H1 (cell line): ENCODE measurements around the gene ZNF618. TPM values are rescaled to one million over a fixed set of nuclear protein-coding genes. Genes with fewer than 3 reads are reported as not detected.
A peak's percentile ranks its signal among the peaks of the same experiment; 100 is the strongest.

Experiments
- CTCF ChIA-PET: fragments of 300-600 bp; sonication (Branson Sonifier 250); formaldehyde crosslinking; loops from one replicate; lab custom pipeline; 2021; ENCODE audit not compliant: partially characterized antibody; lab: Charles Lee
- POLR2A ChIA-PET: fragments of 300-600 bp; sonication (Branson Sonifier 250); formaldehyde crosslinking; loops from one replicate; lab custom pipeline; 2021; ENCODE audit warnings: inconsistent platforms; ENCODE audit not compliant: partially characterized antibody; lab: Charles Lee
- DNase-seq, 2 experiments: peaks; one replicate each; pipeline versions ENCODE4 v3.0.0 to v3.0.0-alpha.2; 2010 to 2022; ENCODE audit warnings: low spot score in 2 of 2, low read depth in 1 of 2, mixed read lengths in 1 of 2
- FAIRE-seq: peaks from 2 replicates; lab custom pipeline; 2011; peaks lifted over from hg19 to GRCh38; lab: Jason Lieb, UNC
- H2AFZ ChIP-seq: 2 replicates; pipeline ENCODE4 v1.8.1; 2012; ENCODE audit warnings: low read length, inconsistent platforms
- H2AK5ac ChIP-seq: 2 replicates; pipeline ENCODE4 v1.6.1; 2013; ENCODE audit warnings: low read depth, low read length
- H2BK120ac ChIP-seq: replicated peaks from 2 replicates; pipeline ENCODE3; 2013; ENCODE audit warnings: low read depth, low read length, inconsistent platforms
- H2BK12ac ChIP-seq: 2 replicates; pipeline ENCODE4 v1.6.1; 2013; ENCODE audit warnings: low read depth, low read length
- H2BK15ac ChIP-seq: 2 replicates; pipeline ENCODE4 v1.6.1; 2013; ENCODE audit warnings: low read length
- H2BK20ac ChIP-seq: 2 replicates; pipeline ENCODE4 v1.6.1; 2013; ENCODE audit warnings: low read length
- H2BK5ac ChIP-seq: 2 replicates; pipeline ENCODE4 v1.6.1; 2013; ENCODE audit warnings: low read depth, low read length
- H3K14ac ChIP-seq: 2 replicates; pipeline ENCODE4 v1.6.1; 2013; ENCODE audit warnings: inconsistent platforms; ENCODE audit not compliant: insufficient read length
- H3K18ac ChIP-seq: 2 replicates; pipeline ENCODE4 v1.6.1; 2013; ENCODE audit warnings: low read length; ENCODE audit errors: extremely low read depth
- H3K23ac ChIP-seq: 2 replicates; pipeline ENCODE4 v1.6.1; 2013; ENCODE audit warnings: inconsistent platforms; ENCODE audit not compliant: insufficient read length
- H3K23me2 ChIP-seq: 2 replicates; pipeline ENCODE4 v1.6.1; 2013; ENCODE audit warnings: low read depth, low read length
- H3K27ac ChIP-seq: 2 replicates; pipeline ENCODE4 v1.6.1; 2011; ENCODE audit warnings: low read depth, low read length, inconsistent platforms
- H3K27me3 ChIP-seq, 4 experiments: replicated peaks in 1 of 4; 1 replicate in 1 of 4; 2 replicates in 3 of 4; pipeline versions ENCODE4 v1.6.1 to v1.8.1; 2011 to 2013; ENCODE audit warnings: low read length in 3 of 4, mild to moderate bottlenecking in 3 of 4, inconsistent platforms in 2 of 4, mixed read lengths in 2 of 4, moderate library complexity in 1 of 4; ENCODE audit not compliant: control insufficient read depth in 3 of 4, insufficient read depth in 3 of 4; ENCODE audit errors: extremely low read depth in 1 of 4
- H3K36me3 ChIP-seq, 4 experiments: 2 replicates each; pipeline versions ENCODE4 v1.6.1 to v1.8.1; 2011 to 2013; ENCODE audit warnings: mild to moderate bottlenecking in 4 of 4, low read length in 3 of 4, moderate library complexity in 2 of 4, control low read depth in 1 of 4, inconsistent platforms in 1 of 4; ENCODE audit not compliant: insufficient read depth in 4 of 4, control insufficient read depth in 2 of 4
- H3K4ac ChIP-seq: replicated peaks from 2 replicates; pipeline ENCODE3; 2013; ENCODE audit warnings: low read length, low read depth, mixed read lengths, inconsistent platforms; ENCODE audit not compliant: insufficient read length
- H3K4me1 ChIP-seq, 4 experiments: replicated peaks in 1 of 4; 1 replicate in 1 of 4; 2 replicates in 3 of 4; pipeline versions ENCODE4 v1.6.1 to v1.8.1; 2011 to 2013; ENCODE audit warnings: low read length in 3 of 4, inconsistent platforms in 2 of 4, mixed read lengths in 1 of 4; ENCODE audit not compliant: insufficient read depth in 4 of 4, control insufficient read depth in 3 of 4
- H3K4me2 ChIP-seq, 2 experiments: 2 replicates each; pipeline versions ENCODE4 v1.6.1 to v1.8.1; 2011 to 2013; ENCODE audit warnings: low read depth in 2 of 2, low read length in 2 of 2, control low read depth in 1 of 2, inconsistent platforms in 1 of 2, mild to moderate bottlenecking in 1 of 2; ENCODE audit not compliant: insufficient read depth in 1 of 2
- H3K4me3 ChIP-seq, 4 experiments: fragments of 200-600, 300-600 bp in 1 of 4; sonication (generic), shearing (Covaris generic), sonication (Bioruptor Twin) in 1 of 4; 2 replicates each; pipeline versions ENCODE4 v1.5.1 to v1.8.1; 2011 to 2016; ENCODE audit warnings: low read length in 4 of 4, low read depth in 3 of 4, control low read depth in 2 of 4, inconsistent platforms in 2 of 4, mild to moderate bottlenecking in 2 of 4, mixed read lengths in 1 of 4, moderate library complexity in 1 of 4; ENCODE audit not compliant: insufficient read depth in 2 of 4; ENCODE audit errors: extremely low read depth in 1 of 4
- H3K56ac ChIP-seq: replicated peaks from 2 replicates; pipeline ENCODE3; 2013; ENCODE audit warnings: low read depth, mild to moderate bottlenecking, mixed read lengths, low read length, inconsistent platforms; ENCODE audit not compliant: insufficient read length
- H3K79me1 ChIP-seq: 2 replicates; pipeline ENCODE4 v1.6.1; 2013; ENCODE audit warnings: low read depth, low read length, control low read depth
- H3K79me2 ChIP-seq, 2 experiments: 2 replicates each; pipeline versions ENCODE4 v1.6.1 to v1.8.1; 2012 to 2013; ENCODE audit warnings: low read length in 2 of 2, mild to moderate bottlenecking in 2 of 2, inconsistent platforms in 1 of 2; ENCODE audit not compliant: insufficient read depth in 2 of 2, control insufficient read depth in 1 of 2
- H3K9ac ChIP-seq, 4 experiments: replicated peaks in 1 of 4; 1 replicate in 1 of 4; 2 replicates in 3 of 4; pipeline versions ENCODE4 v1.6.1 to v1.8.1; 2011 to 2013; ENCODE audit warnings: low read depth in 3 of 4, low read length in 3 of 4, control low read depth in 2 of 4, mild to moderate bottlenecking in 2 of 4, moderate library complexity in 2 of 4, inconsistent platforms in 1 of 4; ENCODE audit errors: extremely low read depth in 1 of 4
- H3K9me3 ChIP-seq, 2 experiments: 2 replicates each; pipeline versions ENCODE4 v1.6.1 to v1.8.1; 2012 to 2013; ENCODE audit warnings: mild to moderate bottlenecking in 2 of 2, moderate library complexity in 2 of 2, control low read depth in 1 of 2, inconsistent platforms in 1 of 2, low read depth in 1 of 2, low read length in 1 of 2, mixed read lengths in 1 of 2; ENCODE audit not compliant: insufficient read depth in 2 of 2
- H4K20me1 ChIP-seq, 2 experiments: replicated peaks in 1 of 2; 2 replicates each; pipeline versions ENCODE3 to v1.8.1; 2011 to 2013; ENCODE audit warnings: inconsistent platforms in 2 of 2, low read length in 2 of 2, mild to moderate bottlenecking in 1 of 2; ENCODE audit not compliant: insufficient read depth in 2 of 2, control insufficient read depth in 1 of 2
- H4K5ac ChIP-seq: 2 replicates; pipeline ENCODE4 v1.6.1; 2013; ENCODE audit warnings: low read length, low read depth, mixed read lengths, inconsistent platforms; ENCODE audit not compliant: insufficient read length
- H4K8ac ChIP-seq: 2 replicates; pipeline ENCODE4 v1.8.0; 2013; ENCODE audit warnings: mild to moderate bottlenecking, moderate library complexity, low read length, inconsistent platforms; ENCODE audit not compliant: insufficient read depth; ENCODE audit errors: extremely low read depth
- H4K91ac ChIP-seq: replicated peaks from 2 replicates; pipeline ENCODE3; 2013; ENCODE audit warnings: low read length, mixed read lengths, inconsistent platforms; ENCODE audit not compliant: insufficient read length
- BACH1 ChIP-seq: IDR thresholded peaks from 2 replicates; pipeline ENCODE4 v1.6.1; 2012; ENCODE audit warnings: low read length, improper control_type of control experiment
- BRCA1 ChIP-seq: IDR thresholded peaks from 2 replicates; pipeline ENCODE4 v1.6.1; 2012; ENCODE audit warnings: low read depth, low read length, improper control_type of control experiment
- CTBP2 ChIP-seq: IDR thresholded peaks from 2 replicates; pipeline ENCODE4 v1.7.0; 2011; ENCODE audit warnings: borderline replicate concordance, mild to moderate bottlenecking, moderate library complexity, mixed read lengths, low read length; ENCODE audit not compliant: insufficient read depth, insufficient read length
- HDAC6 ChIP-seq: IDR thresholded peaks from one replicate; pipeline ENCODE4 v1.7.1; 2012; ENCODE audit warnings: low read depth, mild to moderate bottlenecking, inconsistent platforms, low read length, moderate library complexity
- JUN ChIP-seq: IDR thresholded peaks from 2 replicates; pipeline ENCODE4 v1.6.1; 2011; ENCODE audit warnings: low read depth, mild to moderate bottlenecking, improper control_type of control experiment, low read length
- NANOG ChIP-seq: IDR thresholded peaks from 2 replicates; pipeline ENCODE4 v1.6.1; 2011; ENCODE audit warnings: low read length, low read depth, mild to moderate bottlenecking, inconsistent platforms; ENCODE audit not compliant: insufficient read depth, poor library complexity, severe bottlenecking
- PHF8 ChIP-seq: fragments of 200-600 bp; sonication (generic); conservative IDR thresholded peaks from 2 replicates; pipeline ENCODE4 v1.7.1; 2012; ENCODE audit warnings: low read depth, mild to moderate bottlenecking, inconsistent platforms, low read length, moderate library complexity
- RBBP5 ChIP-seq: IDR thresholded peaks from 2 replicates; pipeline ENCODE4 v1.7.1; 2012; ENCODE audit warnings: low read depth, mild to moderate bottlenecking, inconsistent platforms, low read length, moderate library complexity, borderline replicate concordance
- SIX5 ChIP-seq: IDR thresholded peaks from 2 replicates; pipeline ENCODE4 v1.6.1; 2011; ENCODE audit warnings: mild to moderate bottlenecking, low read depth, low read length
- SRF ChIP-seq: IDR thresholded peaks from 2 replicates; pipeline ENCODE4 v1.6.1; 2011; ENCODE audit warnings: mild to moderate bottlenecking, low read depth, low read length, moderate library complexity
- TAF1 ChIP-seq: IDR thresholded peaks from 2 replicates; pipeline ENCODE4 v1.6.1; 2011; ENCODE audit warnings: mild to moderate bottlenecking, low read depth, low read length
- TCF12 ChIP-seq: IDR thresholded peaks from 2 replicates; pipeline ENCODE4 v1.6.1; 2011; ENCODE audit warnings: low read depth, mild to moderate bottlenecking, low read length
- YY1 ChIP-seq: IDR thresholded peaks from 2 replicates; pipeline ENCODE4 v1.6.1; 2011; ENCODE audit warnings: low read depth, mild to moderate bottlenecking, low read length
- WGBS, 2 experiments: shearing (Covaris generic) in 1 of 2; methylation state at CpG; one replicate each; pipeline versions ENCODE4 v1.1.6 to v1.1.7; 2013 to 2015; ENCODE audit warnings: low lambda C conversion rate in 2 of 2, mixed read lengths in 2 of 2, inconsistent platforms in 1 of 2, low coverage in 1 of 2, missing lambda C conversion rate in 1 of 2; ENCODE audit not compliant: insufficient replicate concordance in 2 of 2, insufficient coverage in 1 of 2, insufficient read length in 1 of 2; ENCODE audit errors: extremely low coverage in 1 of 2, missing lambda C conversion rate in 1 of 2; 5-methylcytosine and 5-hydroxymethylcytosine counted together
- polyA plus RNA-seq, 7 experiments: library from polyadenylated mRNA; depleted of rRNA in 3 of 7; stranded (reverse) in 5 of 7; unstranded in 2 of 7; fragments of >200 nt in 5 of 7; fragments of 200-250 nt in 2 of 7; gene quantifications; 1 replicate in 5 of 7; 2 replicates in 1 of 7; 4 replicates in 1 of 7; pipeline versions ENCODE4 v1.2.1 to v1.2.3, GENCODE V29; 2011 to 2013; ENCODE audit warnings: missing spikeins in 2 of 7, mixed read lengths in 2 of 7
- total RNA-seq: library from RNA; stranded (reverse); fragmentation: NEBNext Ultra II Directional; extraction: Animal tissue kit (Norgen Biotek cat#: 25700); gene quantifications from 2 replicates; pipeline ENCODE4 v1.2.1, GENCODE V29; 2021

The ZNF618 gene
- total and polyA plus RNA-seq, 2 of the 8 experiments (the other 6 are each of a cell fraction or from before 2014, with no cell fraction given), result 9.6 to 28.5 TPM

DNA sequence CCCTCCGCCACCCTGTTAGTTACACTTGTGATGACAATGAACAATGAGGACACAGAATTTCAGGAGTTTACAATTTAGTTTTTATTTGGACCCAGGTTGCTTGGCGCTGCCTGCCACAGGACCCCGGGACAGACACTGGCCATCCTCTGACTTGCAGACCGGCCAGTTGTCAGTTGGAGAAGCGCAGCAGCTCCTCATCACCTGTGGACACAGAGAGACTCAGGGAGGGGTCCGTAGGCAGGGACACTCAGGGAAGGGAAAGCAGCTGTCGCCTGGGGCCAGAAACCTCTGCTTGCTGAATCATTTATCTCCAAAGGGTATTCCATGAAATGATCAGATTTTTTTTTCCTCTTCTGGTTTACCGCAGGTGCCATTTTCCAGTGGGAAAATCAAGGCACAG is 184.0 kb downstream of the ZNF618 start:
- H4K8ac ChIP-seq, result no peak overlapping the region
- H3K27ac ChIP-seq, result no peak overlapping the region
- CTCF ChIA-PET, result interaction anchor here (0.7 to 2.5 kb wide), 4 partner anchors 9 to 323 kb away, joined by 3 to 9 read pairs (median 4); no protein-coding TSS in a partner anchor
- DNase-seq (peak in 1 of 2 experiments; percentile 31), FAIRE-seq (no peak)
- no peaks in the 10 kb centered on the region for H3K27me3 ChIP-seq
- POLR2A ChIA-PET, result interaction anchor here (1.0 kb wide), 2 partner anchors 9 to 16 kb away, joined by 3 read pairs; no protein-coding TSS in a partner anchor
- no peaks in the 10 kb centered on the region for H3K9me3 ChIP-seq
- no peak overlapping the region for H2AFZ ChIP-seq
- no peaks in the 10 kb centered on the region for H3K36me3 ChIP-seq
- no peaks in the 10 kb centered on the region for H3K4me1 ChIP-seq
- H3K4me2 ChIP-seq, result no peak overlapping the region
- H3K56ac ChIP-seq, result no peak overlapping the region
- H3K18ac ChIP-seq, result no peak overlapping the region
- no peak overlapping the region for H2BK12ac ChIP-seq
- no peak overlapping the region for H3K14ac ChIP-seq
- no peak overlapping the region for H3K9ac ChIP-seq
- no peak overlapping the region for H4K91ac ChIP-seq
- no peaks in the 10 kb centered on the region for H3K79me2 ChIP-seq
- H3K4ac ChIP-seq, result no peak overlapping the region
- WGBS, 2 experiments, result 91% methylated on average over 8 of the region's 8 CpGs; no CpG with 5 or more reads in 1 of the 2 experiments
- H2AK5ac ChIP-seq, result no peak overlapping the region
- H2BK5ac ChIP-seq, result no peak overlapping the region
- no peak overlapping the region for H3K23ac ChIP-seq
- H3K79me1 ChIP-seq, result no peaks in the 10 kb centered on the region
- no peak overlapping the region for H2BK120ac ChIP-seq
- no peaks in the 10 kb centered on the region for H4K20me1 ChIP-seq
- no peak overlapping the region for H2BK20ac ChIP-seq
- H3K4me3 ChIP-seq, result no peak overlapping the region
- no peak overlapping the region for H4K5ac ChIP-seq
- H3K23me2 ChIP-seq, result no peaks in the 10 kb centered on the region
- H2BK15ac ChIP-seq, result no peak overlapping the region
- TF ChIP-seq BACH1 (no peak), SRF (no peak), YY1 (no peak), TAF1 (no peak), NANOG (no peak), SIX5 (no peak), PHF8 (no peak), RBBP5 (no peak), TCF12 (no peak), JUN (no peak), CTBP2 (no peak), BRCA1 (no peak), HDAC6 (no peak)
